RWPE1 (cell line): Measurements from ENCODE around the gene GLT6D1.
"Not testable (repeated sequence)": the region's sequence is repeated elsewhere in the genome, so short reads cannot be mapped to it uniquely, and the experiment has no call there.

Experiments
- CTCF ChIA-PET: fragments of 350-600 bp; sonication (Branson Sonifier 250); formaldehyde crosslinking; extraction: SDS; loops from one replicate; lab custom pipeline; 2021; lab: Yijun Ruan, JAX
- POLR2A ChIA-PET: fragments of 400-600 bp; formaldehyde crosslinking; extraction: SDS; loops from one replicate; lab custom pipeline; 2020; ENCODE audit warnings: antibody characterized with exemption; ENCODE audit not compliant: low non-redundant PET; lab: Yijun Ruan, JAX
- DNase-seq: peaks from one replicate; pipeline ENCODE4 v3.0.0; 2012; ENCODE audit warnings: low spot score
- H3K27ac ChIP-seq: fragments of 450-650 bp; 2 replicates; pipeline ENCODE4 v1.5.1; 2017
- TF ChIP-seq, protein P1 (sequence below): fragments of 450-650 bp; conservative IDR thresholded peaks from 2 replicates; pipeline ENCODE4 v1.5.1; 2017; ENCODE audit warnings: low read depth, mild to moderate bottlenecking

The GLT6D1 gene

DNA sequence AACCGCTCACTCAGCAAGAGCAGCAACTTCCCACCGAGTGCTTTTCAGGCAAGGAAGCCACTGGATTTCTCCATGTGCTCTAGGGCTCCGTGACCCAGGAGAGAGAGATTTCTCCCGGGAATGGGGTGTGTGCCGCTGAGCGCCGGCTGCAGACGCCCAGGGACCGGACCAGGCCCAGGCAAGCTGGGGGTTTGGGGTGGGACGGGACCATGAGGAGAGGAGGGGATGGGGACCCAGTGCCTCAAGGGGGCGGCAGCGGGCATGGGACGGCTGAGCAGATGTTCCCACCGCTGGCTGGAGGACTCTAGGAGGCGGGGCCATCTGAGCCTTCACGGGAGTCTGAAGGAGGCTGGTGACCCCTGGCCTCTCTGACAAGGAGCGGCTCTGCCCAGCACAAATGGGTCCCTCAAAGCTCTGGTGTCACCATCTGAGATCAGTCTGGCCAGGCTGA is 32.3 kb upstream of the GLT6D1 start:
- POLR2A ChIA-PET: no interaction called here

DNA sequence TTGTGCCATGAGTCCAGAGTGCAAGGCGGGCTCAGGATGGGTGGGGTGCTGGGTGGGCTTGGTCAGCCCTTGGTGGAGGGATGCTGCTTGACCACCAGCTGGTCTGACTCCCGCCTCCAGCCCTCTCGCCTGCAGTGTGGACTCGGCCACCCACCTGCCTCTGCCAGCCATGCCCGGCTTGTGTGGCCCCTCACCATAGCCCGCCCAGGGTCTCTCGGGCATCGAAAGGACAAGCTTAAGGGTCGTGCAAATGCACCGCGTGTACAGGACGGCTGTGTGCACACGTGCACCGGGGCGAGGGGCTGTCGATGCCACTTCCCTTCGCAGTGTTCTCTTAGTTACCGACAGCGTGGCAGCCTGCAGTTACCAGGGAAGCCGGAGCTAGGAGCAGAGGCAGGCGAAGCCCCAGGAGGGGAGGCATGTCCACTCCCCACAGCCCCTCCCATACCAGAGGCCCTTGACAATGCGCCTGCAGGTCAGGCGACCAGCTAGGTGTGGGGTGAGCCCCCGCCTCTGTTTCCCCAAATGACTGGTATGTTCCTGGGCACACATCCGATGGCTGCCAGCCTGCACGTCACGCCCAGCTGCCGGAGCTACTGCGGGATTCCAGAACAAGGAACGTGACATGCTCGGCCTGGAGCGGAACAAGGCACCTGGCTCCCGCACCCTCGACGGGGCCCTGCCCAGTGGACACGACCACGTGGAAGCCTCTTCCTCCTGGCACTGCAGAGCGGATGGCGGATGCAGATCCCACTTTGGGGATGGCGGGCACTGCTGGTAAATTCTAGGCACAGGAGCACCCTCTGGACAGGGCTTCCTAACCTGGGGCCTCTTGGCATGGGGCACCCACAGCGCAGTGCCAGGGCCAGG is 31.6 kb upstream of the GLT6D1 start:
- POLR2A ChIA-PET: no interaction called here
- DNase-seq: no peak
- CTCF ChIA-PET: interaction anchor here (0.6 to 0.7 kb wide), 2 partner anchors 148 to 234 kb away, joined by 3 to 4 read pairs; no protein-coding TSS in a partner anchor

More for the DNA sequence above, 32.3 kb upstream of the GLT6D1 start:
- no peak for DNase-seq
- no peak overlapping the region for H3K27ac ChIP-seq
- TF ChIP-seq, protein P1, sequence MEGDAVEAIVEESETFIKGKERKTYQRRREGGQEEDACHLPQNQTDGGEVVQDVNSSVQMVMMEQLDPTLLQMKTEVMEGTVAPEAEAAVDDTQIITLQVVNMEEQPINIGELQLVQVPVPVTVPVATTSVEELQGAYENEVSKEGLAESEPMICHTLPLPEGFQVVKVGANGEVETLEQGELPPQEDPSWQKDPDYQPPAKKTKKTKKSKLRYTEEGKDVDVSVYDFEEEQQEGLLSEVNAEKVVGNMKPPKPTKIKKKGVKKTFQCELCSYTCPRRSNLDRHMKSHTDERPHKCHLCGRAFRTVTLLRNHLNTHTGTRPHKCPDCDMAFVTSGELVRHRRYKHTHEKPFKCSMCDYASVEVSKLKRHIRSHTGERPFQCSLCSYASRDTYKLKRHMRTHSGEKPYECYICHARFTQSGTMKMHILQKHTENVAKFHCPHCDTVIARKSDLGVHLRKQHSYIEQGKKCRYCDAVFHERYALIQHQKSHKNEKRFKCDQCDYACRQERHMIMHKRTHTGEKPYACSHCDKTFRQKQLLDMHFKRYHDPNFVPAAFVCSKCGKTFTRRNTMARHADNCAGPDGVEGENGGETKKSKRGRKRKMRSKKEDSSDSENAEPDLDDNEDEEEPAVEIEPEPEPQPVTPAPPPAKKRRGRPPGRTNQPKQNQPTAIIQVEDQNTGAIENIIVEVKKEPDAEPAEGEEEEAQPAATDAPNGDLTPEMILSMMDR: no peak
- CTCF ChIA-PET: interaction anchor here (0.6 to 1.1 kb wide), 2 partner anchors 12 to 28 kb away, joined by 3 to 4 read pairs; no protein-coding TSS in a partner anchor

DNA sequence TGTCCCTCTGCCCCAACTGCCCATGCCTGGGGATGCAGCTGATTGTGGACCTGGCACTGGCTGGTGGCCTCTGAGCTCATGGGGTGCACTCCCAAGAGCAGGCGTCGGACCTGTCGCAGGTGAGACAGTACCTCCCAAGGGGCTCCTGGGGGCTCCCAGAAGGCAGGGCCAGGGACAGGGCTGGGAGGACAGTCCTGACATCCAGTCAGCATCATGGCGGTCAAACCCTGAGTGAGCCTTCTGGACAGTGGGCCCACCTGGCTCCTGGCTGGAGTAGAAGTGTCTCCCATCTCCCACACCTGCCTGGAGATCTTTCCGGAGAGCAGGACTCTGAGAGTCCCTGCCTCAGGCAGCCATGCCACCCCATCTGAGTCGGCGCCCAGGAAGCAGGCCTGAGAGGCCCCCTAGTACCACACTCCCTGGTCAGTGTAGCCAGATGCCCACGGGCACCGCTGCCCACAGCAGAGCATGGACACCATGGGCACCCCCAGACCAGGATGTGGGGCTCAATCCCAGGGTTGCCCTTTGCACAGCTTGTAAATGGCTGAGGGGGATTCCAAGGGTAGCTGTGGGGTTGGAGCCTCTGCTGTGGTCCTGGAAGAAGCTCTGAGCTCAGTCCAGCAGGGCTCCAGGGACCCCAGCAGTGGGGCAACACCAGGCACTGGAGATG is 30.4 kb upstream of the GLT6D1 start:
- CTCF ChIA-PET: interaction anchor here (0.7 kb wide), 1 partner anchor 146 kb away, joined by 4 read pairs; no protein-coding TSS in a partner anchor

More for the DNA sequence above, 31.6 kb upstream of the GLT6D1 start:
- H3K27ac ChIP-seq: no peak overlapping the region
- TF ChIP-seq, protein P1: no peak

DNA sequence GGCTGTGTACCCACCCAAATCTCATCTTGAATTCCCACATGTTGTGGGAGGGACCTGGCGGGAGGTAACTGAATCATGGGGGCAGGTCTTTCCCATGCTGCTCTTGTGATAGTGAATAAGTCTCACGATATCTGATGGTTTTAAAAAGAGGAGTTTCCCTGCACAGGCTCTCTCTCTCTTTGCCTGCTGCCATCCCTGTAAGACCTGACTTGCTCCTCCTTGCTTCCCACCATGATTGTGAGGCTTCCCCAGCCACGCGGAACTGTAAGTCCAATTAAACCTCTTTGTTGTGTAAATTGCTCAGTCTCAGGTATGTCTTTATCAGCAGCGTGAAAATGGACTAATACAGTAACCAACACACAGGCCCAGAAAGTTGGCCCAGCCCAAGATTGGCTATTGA is 29.7 kb upstream of the GLT6D1 start:
- H3K27ac ChIP-seq, DNase-seq, POLR2A ChIA-PET: not testable (repeated sequence)
- CTCF ChIA-PET: interaction anchor here (0.6 kb wide), 2 partner anchors 27 to 79 kb away, joined by 3 to 4 read pairs; no protein-coding TSS in a partner anchor

More for the DNA sequence above, 30.4 kb upstream of the GLT6D1 start:
- no peak overlapping the region for H3K27ac ChIP-seq
- TF ChIP-seq, protein P1: no peak
- POLR2A ChIA-PET: no interaction called here
- DNase-seq: no peak

DNA sequence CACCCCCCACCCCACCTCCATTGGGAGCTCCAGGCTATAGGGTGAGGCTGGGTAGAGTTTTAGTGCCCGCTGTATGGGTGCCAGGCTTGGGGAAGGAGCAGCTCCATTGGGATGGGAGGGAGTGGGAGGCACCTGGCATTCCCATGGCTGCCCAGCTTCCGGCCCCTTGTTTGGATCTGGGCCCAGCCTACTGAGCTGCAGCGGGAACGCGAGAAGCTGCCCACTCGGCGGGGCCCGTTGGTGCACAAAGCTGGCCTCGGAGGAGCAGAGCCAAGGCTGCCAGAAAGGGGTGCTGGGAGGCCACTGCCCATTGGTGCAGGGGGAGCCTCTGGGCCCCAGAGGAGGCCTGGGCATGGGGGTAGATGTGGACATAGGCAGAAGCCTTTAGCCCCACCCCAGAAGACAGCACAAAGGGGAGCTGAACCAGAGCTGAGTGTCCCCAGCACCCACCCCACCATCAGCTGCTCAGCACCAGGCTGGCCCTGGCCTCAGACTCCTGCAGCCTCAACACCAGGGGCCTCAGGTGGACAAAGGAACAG is 28.2 kb upstream of the GLT6D1 start:
- no peak overlapping the region for H3K27ac ChIP-seq
- POLR2A ChIA-PET: no interaction called here
- CTCF ChIA-PET: interaction anchor here (0.5 to 1.2 kb wide), 3 partner anchors 12 to 567 kb away, joined by 3 to 5 read pairs (median 4); no protein-coding TSS in a partner anchor
- TF ChIP-seq, protein P1: no peak
- no peak for DNase-seq

DNA sequence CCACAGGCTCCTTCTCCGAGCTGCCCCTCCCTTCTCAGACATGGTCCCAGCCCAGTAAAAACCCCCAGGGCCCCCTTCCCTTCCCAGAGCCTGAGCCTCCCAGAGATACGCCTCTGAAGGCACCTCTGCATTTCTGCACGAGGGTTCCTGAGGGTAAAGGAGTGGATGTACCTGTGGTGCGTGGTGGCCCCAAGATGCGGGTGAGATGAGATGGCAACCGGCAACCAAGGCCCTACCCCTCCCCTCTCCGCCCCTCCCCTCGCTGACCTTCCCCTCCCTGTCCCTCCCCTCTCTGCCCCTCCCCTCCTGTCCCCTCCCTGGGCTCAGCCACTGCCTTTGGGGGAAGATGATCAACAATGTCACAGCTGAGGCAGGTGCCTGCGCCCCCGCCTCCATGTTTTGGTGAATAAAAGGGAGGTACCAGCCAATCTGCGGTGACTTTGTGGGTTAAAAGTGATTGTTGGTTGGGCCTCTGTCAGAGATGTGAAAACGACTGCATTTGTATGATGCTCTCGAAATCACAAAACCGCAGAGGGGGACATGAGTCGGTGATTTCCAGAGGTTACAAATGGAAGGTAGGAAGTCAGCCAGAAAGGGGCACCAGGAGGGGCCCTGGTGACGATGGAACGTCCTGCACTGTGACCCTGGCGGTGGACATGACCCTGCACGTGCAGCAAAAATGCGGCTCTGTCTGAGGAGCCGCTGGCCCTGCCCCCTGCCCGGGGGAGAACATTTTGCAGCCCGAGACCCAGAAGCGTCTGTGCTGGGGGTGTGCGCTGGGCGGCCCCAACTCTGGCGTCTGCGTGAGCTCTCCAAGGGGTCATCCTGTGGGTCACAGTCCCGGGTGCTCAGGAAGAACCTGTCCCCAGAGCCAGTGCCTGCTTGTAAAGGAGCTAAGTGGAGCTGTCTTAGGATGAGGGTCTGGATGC is 27.5 kb upstream of the GLT6D1 start:
- TF ChIP-seq, protein P1: no peak
- ChIA-PET POLR2A (no interaction called here), CTCF (interaction anchor here (1.0 to 1.2 kb wide), 2 partner anchors 11 to 566 kb away, joined by 3 to 5 read pairs; no protein-coding TSS in a partner anchor)
- no peak for DNase-seq
- H3K27ac ChIP-seq: no peak overlapping the region
